Thymus (tissue), 11 donors: ENCODE data around the gene OBP2A. TPM values are rescaled to one million over a fixed set of nuclear protein-coding genes. Genes with fewer than 3 reads are reported as not detected.

ENCODE experiments used
- DNase-seq, 9 donors: peaks; one replicate each; pipeline ENCODE4 v3.0.0-alpha.2; 2013; ENCODE audit warnings: low spot score in 9 of 9, low read depth in 6 of 9, missing footprints in 1 of 9
- H3K27ac ChIP-seq, 2 donors: one replicate each; pipeline ENCODE4 v1.5.1; 2013; ENCODE audit warnings: control low read depth in 1 of 2, low read depth in 1 of 2, low read length in 1 of 2, mild to moderate bottlenecking in 1 of 2, moderate library complexity in 1 of 2
- H3K27me3 ChIP-seq, 2 donors: one replicate each; pipeline ENCODE4 v1.5.1; 2013; ENCODE audit warnings: low read length in 1 of 2; ENCODE audit not compliant: control insufficient read depth in 2 of 2, insufficient read depth in 1 of 2
- H3K36me3 ChIP-seq, 2 donors: one replicate each; pipeline ENCODE4 v1.5.1; 2013; ENCODE audit warnings: low read length in 1 of 2, mild to moderate bottlenecking in 1 of 2, moderate library complexity in 1 of 2; ENCODE audit not compliant: control insufficient read depth in 2 of 2, insufficient read depth in 2 of 2
- H3K4me1 ChIP-seq, 2 donors: one replicate each; pipeline ENCODE4 v1.5.1; 2013; ENCODE audit warnings: low read length in 2 of 2; ENCODE audit not compliant: control insufficient read depth in 2 of 2, insufficient read depth in 2 of 2
- H3K4me3 ChIP-seq, 2 donors: one replicate each; pipeline ENCODE4 v1.5.1; 2013; ENCODE audit warnings: low read length in 2 of 2, control low read depth in 1 of 2, mild to moderate bottlenecking in 1 of 2
- H3K9me3 ChIP-seq, 2 donors: one replicate each; pipeline ENCODE4 v1.5.1; 2013; ENCODE audit warnings: low read length in 1 of 2, mild to moderate bottlenecking in 1 of 2; ENCODE audit not compliant: control insufficient read depth in 2 of 2, insufficient read depth in 1 of 2
- WGBS: extraction: QIAGEN DNeasy Blood & Tissue Kit; methylation state at CpG from one replicate; pipeline ENCODE4 v1.1.7; 2013; 5-methylcytosine and 5-hydroxymethylcytosine counted together
- polyA plus RNA-seq: library from polyadenylated mRNA; stranded (reverse); fragments of 200-250 nt; gene quantifications from one replicate; pipeline ENCODE4 v1.2.3, GENCODE V29; 2013
- total RNA-seq: library from RNA; stranded (reverse); fragments of 120-200 nt; gene quantifications from one replicate; pipeline ENCODE4 v1.2.4, GENCODE V29; 2013
- donor health status: healthy.

OBP2A gene
- total and polyA plus RNA-seq, 2 donors = 0.09 TPM; not detected in 1

DNA sequence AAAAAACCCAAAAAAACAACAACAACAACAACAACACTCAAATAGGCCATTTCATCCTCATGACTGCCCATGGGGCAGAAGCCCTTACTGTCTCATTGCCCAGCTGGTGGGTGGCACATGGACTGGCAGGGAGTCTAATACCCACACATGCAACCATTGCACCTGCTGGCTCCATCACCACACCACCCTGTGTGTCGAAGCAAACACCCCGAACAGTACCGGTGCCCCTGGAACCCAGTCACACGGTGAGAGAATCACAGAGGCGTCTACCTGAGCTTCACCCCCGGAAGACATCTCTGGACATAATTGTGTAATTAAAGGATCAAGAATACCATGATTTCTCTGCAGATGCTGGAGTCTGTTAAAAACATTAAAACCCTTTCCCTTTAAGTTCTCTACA lies 22.1 kb downstream of the OBP2A start:
- no peak for DNase-seq
- 98% methylated on average over 6 of the region's 6 CpGs for WGBS
- Histone ChIP-seq H3K4me3 (no peak overlapping the region), H3K36me3 (no peaks in the 10 kb centered on the region), H3K4me1 (no peaks in the 10 kb centered on the region), H3K27me3 (peaks cover 0 to 3% of the 10 kb centered on the region in 2 donors), H3K27ac (no peak overlapping the region), H3K9me3 (no peaks in the 10 kb centered on the region)

DNA sequence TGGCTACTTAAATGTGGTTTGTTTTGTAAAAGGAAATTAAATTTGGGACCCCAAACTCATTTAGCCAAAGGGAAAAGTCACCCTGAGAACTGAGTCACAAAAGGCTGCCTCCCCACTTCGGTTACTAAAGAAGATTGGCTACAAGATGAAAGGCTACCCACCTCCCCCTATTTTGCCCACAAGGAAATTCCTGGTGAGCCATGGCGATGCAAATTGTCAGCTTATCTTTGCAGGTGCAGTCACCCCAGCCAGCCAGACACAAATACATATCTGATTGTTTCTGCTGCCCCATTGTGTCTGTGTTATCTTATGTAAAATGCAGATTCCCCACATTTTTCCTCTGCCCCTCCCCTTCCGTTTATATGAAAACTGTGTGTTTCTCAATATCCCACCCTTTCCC lies 24.5 kb downstream of the OBP2A start:
- H3K27ac ChIP-seq = no peak overlapping the region
- no peak overlapping the region for H3K4me3 ChIP-seq
- 52% methylated on average over 3 of the region's 3 CpGs for WGBS
- no peaks in the 10 kb centered on the region for H3K9me3 ChIP-seq
- no peak for DNase-seq
- H3K4me1 ChIP-seq = no peaks in the 10 kb centered on the region
- H3K27me3 ChIP-seq = peaks cover 0 to 3% of the 10 kb centered on the region in 2 donors
- H3K36me3 ChIP-seq = no peaks in the 10 kb centered on the region

DNA sequence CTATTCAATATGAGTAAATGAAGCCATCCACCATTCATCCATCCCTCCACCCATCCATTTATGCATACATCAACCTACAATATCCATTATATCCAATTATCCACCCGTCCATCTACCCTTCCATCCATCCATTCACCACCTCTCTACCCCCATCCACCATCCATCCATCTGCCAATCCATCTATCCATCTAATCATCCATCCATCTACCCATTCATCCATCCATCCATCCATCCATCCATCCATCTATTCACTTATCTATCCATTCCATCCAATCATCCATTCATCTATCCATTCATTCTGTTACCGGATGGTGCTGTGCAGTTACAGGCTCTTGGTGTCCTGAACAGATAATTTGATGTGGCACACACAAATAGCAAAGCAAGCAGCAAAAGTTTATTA lies 26.3 kb downstream of the OBP2A start:
- DNase-seq = no peak
- Histone ChIP-seq H3K4me3 (no peak overlapping the region), H3K4me1 (no peaks in the 10 kb centered on the region), H3K9me3 (no peaks in the 10 kb centered on the region), H3K27me3 (no peaks in the 10 kb centered on the region), H3K36me3 (no peaks in the 10 kb centered on the region), H3K27ac (no peak overlapping the region)
- WGBS = 93% methylated on average over 2 of the region's 2 CpGs

DNA sequence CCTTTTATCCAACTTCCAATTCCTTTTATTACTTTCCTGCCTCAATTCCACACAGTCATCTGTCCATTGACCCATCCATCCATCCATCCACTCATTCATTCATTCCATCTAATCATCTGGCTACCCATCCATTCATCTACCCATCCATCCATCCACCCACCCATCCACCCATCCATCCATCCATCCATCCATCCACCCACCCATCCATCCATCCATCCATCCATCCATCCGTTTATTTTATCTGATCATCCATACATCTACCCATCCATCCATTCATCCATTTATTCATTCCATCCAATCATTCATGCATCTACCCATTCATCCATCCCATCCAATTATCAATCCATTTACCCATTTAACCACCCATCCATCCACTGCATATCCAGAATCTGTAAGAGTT lies 27.2 kb downstream of the OBP2A start:
- WGBS = 94% methylated on average over 1 of the region's 1 CpG
- no peak overlapping the region for H3K27ac ChIP-seq
- H3K4me1 ChIP-seq = no peaks in the 10 kb centered on the region
- H3K9me3 ChIP-seq = no peaks in the 10 kb centered on the region
- DNase-seq = no peak
- H3K27me3 ChIP-seq = no peaks in the 10 kb centered on the region
- H3K4me3 ChIP-seq = no peak overlapping the region
- no peaks in the 10 kb centered on the region for H3K36me3 ChIP-seq

DNA sequence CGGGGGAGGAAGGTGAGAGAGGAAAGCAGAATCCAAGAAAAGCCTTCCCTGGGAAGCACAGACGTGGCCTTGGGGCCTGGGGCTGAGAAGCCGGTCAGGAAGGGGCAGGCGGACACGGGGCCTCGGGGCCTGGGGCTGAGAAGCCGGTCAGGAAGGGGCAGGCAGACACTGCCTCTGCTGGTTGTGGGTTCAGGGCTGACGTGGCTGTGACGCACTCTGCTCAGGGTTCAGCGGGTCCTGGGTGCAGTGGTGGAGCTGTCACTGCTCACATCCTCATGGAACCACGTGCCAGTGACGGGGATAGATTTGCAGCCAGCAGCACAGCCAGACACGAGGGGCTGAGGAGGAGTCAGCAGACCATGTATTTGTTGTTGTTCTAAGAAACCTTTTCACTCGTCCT lies 28.4 kb downstream of the OBP2A start:
- H3K4me1 ChIP-seq = no peaks in the 10 kb centered on the region

DNA sequence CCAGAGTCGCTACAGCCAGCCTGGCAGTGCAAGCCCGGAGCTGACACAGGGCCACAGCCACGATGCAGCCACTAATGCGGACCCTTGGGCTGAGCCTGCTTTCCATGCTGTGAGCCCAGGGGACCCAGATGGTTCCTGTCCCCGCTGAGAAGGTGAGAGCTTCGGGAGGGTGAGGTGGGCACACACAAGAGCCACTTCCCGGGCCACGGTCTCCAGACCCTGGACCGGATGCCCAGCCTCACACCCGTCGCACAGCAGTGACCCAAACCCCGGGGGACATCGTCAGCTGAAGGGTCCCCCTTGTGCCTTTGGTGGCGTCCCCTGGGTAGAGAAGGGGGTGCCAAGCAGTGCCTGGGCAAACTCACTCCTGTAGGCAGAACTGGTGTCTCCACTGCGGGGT lies 29.0 kb downstream of the OBP2A start:
- WGBS = 96% methylated on average over 15 of the region's 15 CpGs
- no peaks in the 10 kb centered on the region for H3K9me3 ChIP-seq
- no peak for DNase-seq
- no peaks in the 10 kb centered on the region for H3K36me3 ChIP-seq
- no peak overlapping the region for H3K4me3 ChIP-seq
- no peaks in the 10 kb centered on the region for H3K4me1 ChIP-seq
- H3K27me3 ChIP-seq = no peaks in the 10 kb centered on the region
- no peak overlapping the region for H3K27ac ChIP-seq

More for the DNA sequence above, 28.4 kb downstream of the OBP2A start:
- no peaks in the 10 kb centered on the region for H3K9me3 ChIP-seq
- H3K4me3 ChIP-seq = no peak overlapping the region
- H3K27ac ChIP-seq = no peak overlapping the region
- H3K36me3 ChIP-seq = no peaks in the 10 kb centered on the region
- no peak for DNase-seq
- H3K27me3 ChIP-seq = no peaks in the 10 kb centered on the region
- WGBS = 84% methylated on average over 14 of the region's 14 CpGs

DNA sequence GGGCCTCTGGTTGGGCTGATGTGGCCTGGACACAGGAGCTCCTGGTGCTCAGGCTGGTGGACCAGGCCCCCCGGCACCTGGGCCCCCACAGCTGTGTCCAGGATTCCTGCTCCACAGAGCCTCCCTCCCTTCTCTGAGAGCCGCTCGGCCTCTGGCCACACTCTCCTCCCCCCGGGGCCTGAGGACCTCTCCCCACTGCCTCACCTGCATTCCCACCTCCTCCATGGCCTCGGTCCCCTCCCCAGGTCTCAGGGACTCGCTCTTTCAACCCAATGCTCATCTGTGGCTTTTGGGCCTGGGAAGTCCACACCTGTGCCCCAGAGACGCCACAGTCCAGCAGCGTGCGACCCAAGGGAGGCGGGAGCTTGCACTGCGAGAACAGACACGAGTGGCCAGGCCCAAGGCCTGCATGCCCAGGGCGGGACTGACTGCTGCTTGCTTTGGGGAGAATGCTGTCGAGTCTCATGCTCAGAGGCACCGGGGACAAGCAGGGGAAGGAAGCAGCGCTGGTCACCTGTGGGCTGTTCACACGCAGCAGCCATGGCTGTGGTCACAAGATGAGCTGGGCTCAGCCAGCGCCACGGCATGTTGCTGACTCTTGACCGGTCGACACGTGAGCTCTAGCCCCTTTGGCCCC lies 30.2 kb downstream of the OBP2A start:
- H3K9me3 ChIP-seq = peaks cover 0 to 7% of the 10 kb centered on the region in 2 donors
- no peak overlapping the region for H3K4me3 ChIP-seq
- no peaks in the 10 kb centered on the region for H3K27me3 ChIP-seq
- H3K4me1 ChIP-seq = no peaks in the 10 kb centered on the region
- H3K36me3 ChIP-seq = no peaks in the 10 kb centered on the region
- H3K27ac ChIP-seq = no peak overlapping the region
- DNase-seq = no peak
- WGBS = 87% methylated on average over 22 of the region's 22 CpGs

DNA sequence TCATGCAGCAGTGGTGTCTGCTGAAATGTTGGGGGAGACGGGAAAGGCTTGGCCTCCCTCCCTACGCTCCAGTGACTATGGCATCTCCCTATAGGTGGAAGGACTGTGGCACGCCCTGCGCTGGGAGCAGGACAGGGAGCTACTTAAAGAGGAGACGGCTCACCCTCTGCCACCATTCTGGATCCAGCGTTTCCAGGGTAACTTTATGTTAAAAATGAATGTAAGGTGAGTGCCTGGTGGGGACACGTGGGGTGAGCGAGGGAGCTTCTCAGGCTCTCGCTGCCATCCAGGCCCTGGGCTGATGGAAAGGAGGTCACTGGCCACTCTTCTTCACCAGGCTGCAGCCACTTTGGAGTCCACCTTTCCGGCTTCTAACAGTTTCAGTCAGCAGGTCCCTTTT lies 31.3 kb downstream of the OBP2A start:
- H3K27me3 ChIP-seq = no peaks in the 10 kb centered on the region
- peaks cover 0 to 7% of the 10 kb centered on the region in 2 donors for H3K9me3 ChIP-seq
- H3K4me3 ChIP-seq = no peak overlapping the region
- no peaks in the 10 kb centered on the region for H3K4me1 ChIP-seq
- no peak for DNase-seq
- no peaks in the 10 kb centered on the region for H3K36me3 ChIP-seq
- 91% methylated on average over 10 of the region's 10 CpGs for WGBS
- H3K27ac ChIP-seq = no peak overlapping the region

DNA sequence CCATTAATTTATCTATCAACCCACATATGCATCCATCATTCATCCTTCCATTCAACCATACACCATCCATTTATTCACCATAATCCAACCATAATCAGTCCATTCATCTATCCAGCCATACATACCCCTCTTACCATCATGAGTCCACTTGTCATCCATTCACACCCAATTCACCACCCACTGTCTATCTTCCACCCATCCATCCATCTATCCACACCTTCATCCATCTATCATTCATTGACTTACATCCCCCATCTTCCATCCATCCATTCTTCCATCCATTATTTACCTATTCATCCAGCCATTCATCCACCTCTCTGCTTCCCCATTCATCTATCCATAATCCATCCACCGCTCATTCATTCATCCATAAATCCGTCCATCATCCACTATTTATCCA lies 33.4 kb downstream of the OBP2A start:
- Histone ChIP-seq H3K36me3 (no peaks in the 10 kb centered on the region), H3K27ac (no peak overlapping the region), H3K4me3 (no peak overlapping the region), H3K4me1 (no peaks in the 10 kb centered on the region), H3K27me3 (no peaks in the 10 kb centered on the region), H3K9me3 (peaks cover 0 to 7% of the 10 kb centered on the region in 2 donors)
- DNase-seq = no peak
- WGBS = 45% methylated on average over 2 of the region's 2 CpGs
